NK-92 treated with Interleukin-12 subunit alpha and Interleukin-12 subunit beta, amount 100 ng/mL, for 24 hours (cell line): ENCODE measurements around the gene DBN1.

Experiments used
- DNase-seq: peaks from one replicate; lab custom pipeline; 2025; lab: John Stamatoyannopoulos, UW

The DBN1 gene

DNA sequence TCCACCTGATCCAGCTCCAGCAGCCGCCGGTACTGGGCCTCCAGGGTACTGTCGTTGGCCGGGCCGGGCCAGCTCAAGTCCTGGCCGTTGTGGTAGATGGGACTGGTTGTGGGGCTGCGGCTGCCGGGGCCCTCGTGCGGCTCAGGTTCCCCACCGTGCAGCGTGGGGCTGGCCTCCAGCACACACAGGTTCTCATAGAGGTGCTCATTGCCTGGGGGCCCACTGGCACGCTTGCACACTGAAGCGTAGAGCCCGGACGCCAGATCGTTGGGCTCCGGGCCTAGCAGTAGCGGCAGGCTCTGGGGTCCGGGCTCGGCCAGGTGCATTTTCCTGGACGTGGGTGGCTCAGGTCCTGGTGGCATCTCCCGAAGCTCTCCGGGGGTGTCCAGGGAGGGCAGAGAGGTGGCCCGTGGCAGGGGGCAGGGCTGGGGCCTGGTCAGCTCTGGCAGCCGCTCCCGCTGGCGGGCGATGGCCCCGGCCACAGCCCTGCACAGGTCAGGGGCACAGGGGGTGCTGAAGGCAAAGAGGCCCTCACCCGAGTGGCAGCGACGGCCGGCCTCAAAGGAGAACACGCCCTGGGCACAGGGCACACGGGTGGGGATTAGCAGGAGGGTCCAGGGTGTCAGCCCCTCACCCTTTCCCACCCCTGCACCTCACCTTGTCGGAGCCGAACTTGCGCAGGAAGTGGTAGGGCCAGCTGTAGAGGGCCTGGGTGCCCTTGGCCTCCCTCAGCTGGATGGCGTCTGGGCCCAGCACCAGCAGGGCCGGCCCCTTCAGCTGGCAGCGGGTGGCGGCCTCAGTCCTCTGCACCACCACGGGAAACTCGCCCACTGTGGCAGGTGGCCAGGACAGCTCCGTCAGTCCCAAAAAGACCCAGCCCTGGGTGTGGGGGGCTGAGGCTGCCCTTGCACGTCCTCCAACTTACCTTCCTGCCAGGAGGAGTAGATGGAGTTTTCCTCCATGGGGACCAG, 30.9 kb upstream of the DBN1 start:
- no peak for DNase-seq

DNA sequence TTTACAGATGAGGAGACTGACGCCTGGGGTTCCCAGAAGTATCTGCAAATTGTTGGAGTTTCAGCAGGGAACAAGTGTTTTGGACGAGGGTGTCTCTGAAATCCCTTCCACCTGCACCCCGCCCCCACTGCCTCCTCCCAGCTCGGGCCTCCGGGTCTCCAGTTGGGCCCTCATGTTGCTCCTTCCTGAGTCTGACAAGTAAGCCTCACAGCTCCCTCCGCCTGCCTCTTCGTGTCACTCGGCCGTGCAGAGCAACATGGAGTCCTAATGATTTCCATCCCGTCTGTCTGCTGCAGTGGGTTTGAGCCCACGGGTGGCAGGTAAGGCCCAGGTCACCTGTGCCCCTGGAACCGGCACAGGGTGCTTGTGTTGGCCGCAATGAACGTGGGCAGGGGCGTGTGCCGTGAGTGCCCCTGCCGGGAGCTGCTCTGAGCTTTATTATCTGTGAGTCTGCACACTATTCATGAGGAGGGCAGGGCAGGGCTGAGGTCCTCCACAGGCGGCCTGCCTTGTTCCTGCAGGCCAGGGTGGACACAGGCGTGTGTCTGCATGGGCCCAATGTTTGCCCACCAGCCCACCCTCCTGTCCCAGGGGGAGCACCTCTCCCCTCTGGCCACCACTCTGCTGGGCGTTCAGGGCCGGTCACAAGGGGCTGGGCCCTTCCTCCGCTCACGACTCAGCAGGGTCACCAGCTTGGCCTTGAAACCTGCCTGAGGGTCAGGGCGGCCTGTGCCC, 30.1 kb upstream of the DBN1 start:
- no peak for DNase-seq

DNA sequence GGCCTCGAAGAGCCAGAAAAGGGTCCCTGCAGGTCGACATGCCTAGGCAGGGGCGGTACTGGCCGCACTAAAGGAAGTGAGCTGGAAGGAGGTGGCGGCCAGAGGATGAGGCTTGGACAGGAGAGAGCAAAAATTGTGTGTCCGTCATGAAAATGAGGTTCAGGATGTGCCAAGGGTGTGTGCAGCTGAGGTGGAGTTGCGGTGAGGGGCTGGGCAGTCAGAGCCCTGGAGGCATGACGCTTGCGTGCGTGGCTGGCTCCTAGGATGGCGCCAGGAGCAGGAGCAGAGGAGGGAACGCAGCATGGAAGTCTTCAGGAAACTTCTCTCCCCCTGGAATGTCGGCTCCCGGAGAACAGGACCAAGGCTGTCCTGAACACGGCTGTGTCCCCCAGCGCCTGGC, 29.5 kb upstream of the DBN1 start:
- DNase-seq = no peak

DNA sequence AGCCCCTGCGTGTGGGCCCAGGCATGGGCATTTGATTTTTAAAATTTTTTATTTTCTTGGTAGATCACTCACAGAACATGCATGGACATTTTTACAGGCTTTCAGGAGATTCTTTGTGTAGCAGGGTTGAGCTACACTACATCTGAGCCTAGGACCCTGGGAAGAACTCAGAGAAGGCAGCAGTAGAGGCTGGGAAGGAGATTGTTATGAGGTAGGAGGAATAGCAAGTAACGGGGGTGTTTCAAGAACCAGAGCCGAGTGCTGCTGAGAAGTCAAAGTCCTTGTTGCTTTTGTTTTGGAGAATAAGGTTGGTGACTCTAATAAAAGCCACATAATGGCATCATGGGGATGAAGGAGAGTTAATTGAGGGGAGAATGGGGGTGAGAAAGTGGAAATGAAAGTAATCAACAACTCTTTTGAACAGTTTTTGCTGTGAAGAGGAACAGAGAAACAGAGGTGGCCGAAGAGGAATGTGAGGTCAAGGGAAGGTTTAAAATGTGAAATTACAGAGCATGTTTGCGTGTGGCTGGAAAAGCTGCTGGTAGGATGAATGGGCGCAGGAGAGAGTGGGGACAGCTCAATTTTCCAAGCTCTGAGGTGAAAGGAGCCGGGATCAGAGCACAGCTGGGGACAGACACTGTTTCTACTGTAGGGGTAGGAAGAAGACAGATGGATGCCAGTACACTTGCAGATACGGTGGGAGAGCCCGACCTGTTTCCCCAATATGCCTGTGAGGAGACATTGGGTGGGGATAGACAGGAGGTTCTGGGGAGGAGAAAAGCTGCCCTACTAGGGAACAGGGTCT, 28.6 kb upstream of the DBN1 start:
- no peak for DNase-seq

DNA sequence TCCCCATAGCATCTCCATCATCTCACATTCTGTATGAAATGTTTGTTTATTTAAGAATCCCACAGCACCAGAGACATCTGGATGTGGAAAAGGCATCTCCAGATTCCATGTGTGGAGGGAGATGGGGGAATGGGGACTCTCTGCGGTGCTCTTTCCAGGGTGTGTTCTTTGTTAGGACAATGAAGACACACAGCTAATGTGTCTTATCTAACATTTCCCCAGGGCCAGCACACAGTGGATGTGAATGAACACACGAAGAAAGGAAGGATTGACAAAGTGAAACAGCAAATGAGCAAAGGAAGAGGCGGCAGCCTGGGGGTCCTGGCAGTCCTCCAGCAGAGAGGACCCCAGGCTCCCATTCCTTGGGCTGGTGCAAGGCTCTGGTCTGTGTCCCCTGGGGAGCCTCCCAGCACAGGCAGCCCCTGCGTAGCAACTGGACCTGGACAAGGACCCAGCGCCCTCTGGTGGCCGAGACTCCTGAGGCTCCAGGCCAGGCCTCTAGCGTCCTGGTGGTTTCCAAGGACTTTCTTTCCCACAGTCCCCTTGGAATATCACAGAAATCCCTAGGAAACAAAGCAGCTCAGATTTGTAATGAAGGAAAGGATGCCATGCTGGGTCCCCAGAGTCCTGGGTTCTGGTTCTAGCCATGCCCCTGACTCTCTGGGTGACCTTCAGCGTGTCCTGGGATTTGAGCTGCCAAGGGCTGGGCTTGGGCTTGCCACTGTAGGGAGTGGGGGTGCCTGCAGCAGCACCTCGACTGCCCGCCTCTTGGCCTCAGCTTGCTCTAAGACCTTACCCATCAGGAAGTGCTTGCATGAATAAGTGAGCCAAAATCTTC, 27.5 kb upstream of the DBN1 start:
- DNase-seq = peak; percentile 77

DNA sequence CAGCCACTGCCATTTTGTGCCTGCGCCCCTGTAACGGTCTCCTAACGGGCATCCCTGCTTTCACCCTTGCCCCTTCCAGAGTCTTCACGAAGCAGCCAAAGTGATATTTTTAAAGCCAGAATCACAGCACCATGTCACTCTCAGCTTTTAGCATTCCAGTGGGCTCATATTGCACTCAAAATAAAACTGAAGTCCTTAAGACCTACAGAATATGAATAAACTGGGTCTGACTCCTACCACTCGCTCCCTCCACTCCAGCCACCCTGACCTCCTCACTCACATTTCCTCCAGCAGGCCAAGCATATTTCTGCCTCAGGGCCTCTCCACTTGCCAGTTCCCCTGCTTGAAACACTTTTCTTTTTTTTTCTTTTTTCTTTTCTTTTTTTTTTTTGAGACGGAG, 26.4 kb upstream of the DBN1 start:
- DNase-seq = no peak

DNA sequence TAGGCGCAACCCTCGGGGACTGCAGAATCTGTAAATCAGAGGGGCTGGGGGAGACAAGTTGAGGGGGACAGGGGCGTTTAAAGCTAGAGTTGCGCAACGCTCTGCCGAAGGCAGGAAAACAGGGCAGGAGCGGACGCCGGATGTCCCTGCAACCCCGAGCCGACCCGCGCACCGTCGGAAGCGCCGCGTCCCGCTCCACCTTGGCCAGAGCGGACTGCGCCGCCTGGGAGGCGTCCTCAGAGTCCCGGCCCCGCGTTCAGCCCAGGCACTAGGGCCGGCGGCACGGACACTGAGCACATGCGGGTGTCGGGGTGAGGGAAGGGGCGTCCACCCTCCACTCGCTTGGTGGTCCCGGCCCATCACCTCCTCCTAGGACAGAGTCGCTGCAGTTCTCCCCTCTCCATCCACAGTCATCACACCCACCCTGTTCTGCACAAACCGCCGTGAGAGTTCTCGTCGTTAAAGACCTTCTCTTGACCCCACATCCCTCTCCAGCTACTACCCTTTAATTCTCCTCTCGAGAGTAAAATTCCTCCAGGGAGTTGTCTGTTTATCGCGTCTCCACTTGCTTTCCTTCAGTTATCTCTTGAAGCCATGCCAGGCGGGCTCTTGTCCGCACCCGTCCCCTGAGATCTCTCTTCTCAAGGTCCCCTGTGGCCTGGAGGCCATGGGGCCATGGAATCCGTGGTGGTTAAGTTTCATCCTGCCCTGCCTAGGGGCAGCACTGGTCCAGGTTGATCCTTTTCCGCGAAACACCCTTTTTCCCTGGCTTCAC, 24.8 kb upstream of the DBN1 start:
- DNase-seq = no peak

DNA sequence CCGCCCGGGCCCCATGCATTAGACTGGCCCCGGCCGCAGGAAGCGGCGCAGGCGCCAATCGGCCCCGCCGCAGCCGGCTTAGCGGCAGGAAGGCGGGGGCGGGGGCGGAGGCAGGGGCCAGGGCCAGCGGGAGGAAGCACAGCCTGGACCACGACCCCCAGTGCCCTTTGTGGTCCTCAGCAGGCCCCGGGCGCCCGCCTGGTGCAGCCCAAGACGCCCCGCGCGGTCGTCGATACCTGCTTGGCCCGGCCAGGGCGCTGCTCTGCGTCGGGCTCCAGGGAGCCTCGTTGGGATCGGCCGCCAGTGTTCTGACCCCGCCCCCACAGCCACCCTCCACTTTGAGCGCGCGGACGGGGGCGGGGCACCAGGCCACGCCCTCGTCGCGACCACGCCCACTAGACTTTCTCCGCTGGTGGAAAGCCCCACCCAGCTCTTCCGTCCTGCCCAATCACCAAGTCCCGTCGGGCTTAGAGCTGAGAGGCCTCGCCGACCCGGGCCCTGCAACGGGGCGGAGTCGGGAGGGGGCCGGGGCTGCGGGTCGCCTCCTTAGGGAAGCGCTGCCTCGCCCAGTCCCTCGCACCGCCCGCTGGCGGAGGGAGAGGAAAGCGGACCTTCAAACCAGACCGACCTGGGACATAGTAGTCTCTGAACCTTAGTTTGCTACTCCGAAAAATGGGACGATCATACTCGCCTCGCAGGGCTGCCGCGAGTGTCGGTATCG, 24.0 kb upstream of the DBN1 start, which contains the start of gene PDLIM7:
TSS of gene PDLIM7 (minus strand) at position 313 of the 721 bp plus-strand sequence. CDS start 1,092 bp downstream, outside the sequence.
- peak; percentile 41 for DNase-seq

DNA sequence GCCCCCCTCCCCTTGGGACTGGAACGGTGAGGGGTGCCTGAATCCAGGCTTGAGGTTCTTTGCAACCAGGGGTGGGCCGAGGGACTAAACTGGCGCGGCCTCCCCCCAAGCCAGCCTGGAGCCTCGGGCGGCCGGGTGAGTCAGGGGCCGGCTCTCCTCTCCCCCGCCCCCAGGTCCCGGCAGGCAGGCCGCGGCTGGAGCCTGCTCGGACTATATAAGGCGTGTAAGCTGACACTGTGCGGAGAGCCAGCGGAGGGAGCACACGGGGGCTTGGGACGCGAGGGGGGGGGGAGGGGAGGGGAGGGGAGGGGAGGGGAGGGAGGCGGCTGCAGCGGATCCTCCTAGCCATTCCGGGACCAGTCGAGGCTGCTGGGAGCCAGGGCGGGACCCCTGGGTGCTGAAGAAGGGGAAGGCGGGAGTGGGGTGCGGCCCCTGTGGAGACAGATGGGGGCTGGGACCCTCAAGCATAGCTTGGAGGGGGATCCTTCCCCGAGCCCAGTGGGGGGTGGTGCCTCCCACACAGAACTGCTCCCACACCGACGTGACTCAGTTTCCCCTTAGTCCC, 23.4 kb upstream of the DBN1 start:
- DNase-seq = no peak

DNA sequence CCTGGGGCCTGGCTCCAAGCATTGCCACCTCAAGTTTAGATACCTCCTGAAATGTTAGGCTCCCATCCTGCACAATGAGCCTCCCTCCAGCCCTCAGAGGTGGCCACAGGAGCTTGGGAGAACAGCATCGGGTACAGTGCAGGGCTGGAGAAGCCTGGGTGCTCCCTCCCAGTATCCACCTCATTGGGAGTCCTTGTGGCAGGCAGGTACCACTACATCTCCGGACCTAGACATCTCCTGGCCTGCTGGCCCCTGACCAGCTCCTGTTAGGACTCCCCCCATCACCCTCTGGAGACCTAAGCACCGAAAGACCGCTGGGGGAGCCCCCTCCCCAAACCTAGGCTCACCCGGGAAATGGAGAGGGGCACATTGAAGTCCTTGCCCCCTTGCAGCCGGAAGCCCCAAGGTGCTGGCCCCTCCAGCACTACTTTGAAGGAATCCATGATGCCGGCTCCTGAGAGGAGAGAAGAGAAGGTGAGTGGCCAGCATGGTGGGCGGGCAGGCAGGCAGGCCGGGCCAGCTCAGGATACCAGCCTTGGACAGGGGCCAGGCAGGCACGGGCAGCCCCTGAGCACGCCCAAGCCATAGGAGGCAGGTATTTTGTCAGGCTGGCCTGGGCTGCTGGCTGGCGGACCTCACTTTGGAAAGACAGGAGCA, 22.8 kb upstream of the DBN1 start:
- DNase-seq = no peak

DNA sequence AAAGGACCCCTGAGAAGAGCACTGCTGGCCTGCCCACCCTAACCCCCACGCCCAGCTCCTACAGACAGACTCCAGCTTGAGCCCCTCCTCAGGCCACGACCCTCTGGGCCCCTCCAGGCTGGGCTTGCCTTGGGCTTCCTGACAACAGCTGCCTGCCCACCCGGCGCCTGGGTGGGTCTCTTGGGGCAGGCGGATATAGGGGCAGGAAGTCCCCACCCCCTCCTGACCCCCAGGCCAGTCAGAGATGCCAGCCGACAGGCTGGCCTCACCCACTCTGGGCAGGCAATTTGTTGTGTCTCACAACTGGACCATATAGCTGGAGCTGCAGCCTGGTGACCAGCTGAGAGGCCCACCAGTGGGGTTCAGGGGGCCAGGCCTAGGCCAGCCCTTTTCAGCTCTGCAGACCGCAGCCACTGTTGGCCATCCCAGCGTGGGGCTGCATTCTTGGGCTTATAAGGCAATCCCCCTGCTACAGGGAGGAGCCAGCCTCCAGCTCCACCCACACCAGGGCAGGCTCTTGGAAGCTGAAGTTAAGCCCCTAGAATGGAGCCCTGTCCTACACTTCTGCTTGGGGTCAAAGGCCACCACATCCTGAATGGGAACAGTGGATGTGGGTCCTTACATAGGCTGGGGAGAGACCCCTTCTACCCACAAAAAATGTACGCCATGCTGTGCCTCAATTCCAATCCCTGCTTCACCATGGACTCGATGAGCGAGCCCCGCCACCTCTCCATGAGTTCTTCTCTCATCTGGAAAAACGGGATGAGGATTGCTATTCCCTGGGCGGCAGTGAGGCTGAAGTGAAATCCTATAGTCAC, 22.0 kb upstream of the DBN1 start:
- no peak for DNase-seq

DNA sequence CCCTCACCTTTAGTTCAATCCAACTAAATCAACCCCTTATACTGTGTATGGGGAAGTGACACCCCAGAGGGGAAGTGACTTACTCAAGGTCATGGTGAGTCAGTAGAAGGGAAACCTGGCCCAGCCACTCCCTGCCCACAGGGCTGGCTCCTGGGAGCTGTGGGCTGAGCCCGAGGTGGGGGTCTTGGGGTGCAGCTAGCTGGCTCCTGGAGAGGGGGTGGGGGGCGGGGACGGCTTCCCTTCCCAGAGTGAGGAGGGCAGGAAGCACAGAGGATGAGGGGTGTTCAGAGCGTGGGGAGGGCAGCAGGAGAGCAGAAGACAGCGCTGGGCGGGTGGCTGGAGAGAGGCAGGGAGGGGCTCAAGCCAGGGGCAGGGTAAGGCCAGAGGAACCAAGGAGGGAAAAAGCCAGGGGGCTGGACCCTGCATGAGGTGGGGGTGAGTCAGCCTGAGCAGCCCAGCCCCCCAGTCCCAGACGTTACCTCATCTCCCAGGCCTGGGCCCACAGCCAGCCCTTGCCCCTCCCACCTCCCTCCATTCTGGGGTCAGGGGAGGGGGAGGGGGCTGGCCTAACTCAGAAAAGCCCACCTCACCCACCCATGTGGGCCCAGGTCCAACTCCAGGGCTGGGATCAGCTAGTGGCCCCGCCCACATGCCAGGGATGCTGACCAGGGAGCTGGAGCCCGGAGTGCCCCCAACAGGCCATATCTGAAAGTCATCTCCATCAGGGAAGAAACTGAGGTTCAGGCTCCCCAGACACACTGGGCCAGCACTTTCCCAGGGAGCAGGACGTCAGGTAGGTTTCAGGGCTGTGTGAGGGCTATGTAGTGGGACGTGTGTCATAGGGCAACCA, 21.1 kb upstream of the DBN1 start:
- peak; percentile 55 for DNase-seq

DNA sequence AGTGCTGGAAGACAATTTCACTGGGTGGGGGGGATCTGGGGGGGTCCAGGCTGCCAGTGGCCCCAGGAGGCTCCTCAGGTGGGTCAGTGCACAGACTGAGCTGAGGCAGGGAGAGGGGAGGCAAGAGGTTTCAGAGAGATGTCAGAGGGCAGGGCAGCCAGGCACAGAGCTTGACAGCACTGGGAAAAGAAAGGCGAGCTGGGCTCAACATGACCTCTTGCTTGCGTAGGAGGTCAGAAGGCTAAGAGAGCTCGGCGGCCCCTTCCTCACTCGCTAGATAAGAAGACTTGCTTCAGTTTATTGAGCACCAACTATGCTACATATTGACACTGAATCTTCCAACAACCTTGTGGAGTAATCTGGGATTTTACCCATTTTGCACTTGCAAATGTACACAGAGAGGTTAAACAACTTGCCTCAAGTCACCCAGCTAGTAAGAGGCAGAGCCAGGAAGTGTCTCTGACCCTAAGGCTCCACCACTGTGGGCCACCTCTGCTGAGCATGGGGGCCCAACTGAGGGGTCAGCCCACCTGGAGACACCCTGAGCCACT, 20.4 kb upstream of the DBN1 start:
- no peak for DNase-seq

DNA sequence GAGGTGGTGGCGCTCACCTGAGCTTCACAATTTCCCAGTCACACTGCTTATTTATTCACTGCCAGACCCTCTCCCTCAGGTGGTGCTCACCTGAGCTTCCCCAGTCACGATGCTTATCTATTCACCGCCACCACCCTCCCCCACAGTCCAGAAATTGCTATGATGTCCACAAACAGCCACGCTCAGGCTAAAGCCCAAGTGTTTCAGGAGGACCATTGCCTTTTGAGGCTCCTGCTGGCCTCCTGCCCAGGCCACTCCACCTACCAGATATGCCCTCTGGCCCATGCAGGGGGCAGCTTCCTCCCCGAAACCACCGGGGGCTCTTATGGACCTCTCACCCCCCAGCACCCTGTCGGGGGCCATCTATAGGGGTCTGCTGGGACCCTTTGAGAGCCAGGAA, 19.4 kb upstream of the DBN1 start:
- DNase-seq = no peak

DNA sequence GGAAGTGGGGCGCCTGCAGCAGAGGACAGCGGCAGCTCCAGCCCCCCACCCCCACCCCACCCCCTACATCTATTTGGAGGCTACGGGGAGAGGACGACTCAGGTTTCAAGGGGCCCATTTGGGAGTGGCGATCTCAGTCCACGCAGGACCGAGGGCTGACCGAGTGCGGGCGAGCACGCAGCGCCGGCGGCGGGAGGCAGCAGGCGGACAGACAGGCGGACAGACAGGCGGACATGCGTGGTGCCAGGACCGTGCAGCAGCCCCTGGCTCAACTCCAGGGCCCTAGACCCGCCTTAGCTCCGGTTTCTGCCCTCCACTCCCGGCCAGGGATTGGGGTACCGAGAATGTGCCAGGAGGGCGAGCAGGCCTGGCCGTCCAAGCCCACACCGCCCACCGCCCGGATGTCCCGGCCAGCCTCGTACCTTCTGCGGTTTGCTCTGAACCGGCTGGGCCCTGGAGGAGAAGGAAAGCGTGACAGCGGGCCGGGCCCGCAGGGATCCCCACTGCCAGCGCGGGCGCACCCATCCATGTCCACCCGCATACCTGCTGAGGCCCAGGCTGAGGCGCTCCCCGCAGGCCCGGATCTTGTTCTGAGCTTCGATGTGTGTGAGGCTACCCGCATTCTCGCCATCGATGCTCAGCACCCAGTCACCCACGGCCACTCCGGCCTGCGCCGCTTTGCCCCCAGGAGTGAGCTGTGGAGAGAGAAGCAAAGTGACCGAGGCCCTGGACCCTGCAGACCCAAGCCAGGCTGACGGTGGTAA, 18.7 kb upstream of the DBN1 start:
- DNase-seq = no peak

DNA sequence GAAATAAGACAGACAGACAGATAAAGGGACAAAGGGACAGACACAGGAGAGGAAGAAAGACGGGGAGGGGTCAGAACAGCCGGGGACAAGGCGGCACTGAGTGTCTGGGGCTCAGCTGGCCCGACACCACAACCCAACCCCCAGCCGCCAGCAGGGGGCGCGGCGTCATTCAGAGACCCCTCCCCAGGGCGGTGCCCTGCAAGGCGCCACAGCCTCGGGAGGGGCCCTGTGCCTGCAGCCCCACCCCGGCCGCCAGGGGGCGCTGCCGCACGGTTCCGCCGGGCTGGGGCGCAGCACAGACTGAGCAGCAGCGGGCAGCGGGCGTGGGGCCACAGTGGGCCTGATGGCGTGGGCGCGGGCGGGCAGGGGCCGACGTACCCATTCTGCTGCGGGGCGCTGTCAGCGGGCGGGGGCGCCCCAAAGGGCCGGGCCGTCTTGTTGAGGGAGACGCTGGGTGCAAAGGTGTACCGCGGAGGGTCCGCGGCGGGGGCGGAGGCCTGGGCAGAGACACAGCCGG, 18.1 kb upstream of the DBN1 start:
- no peak for DNase-seq
